ENCODE measurements around the gene KCNN1.

- no peak for TF ChIP-seq CTCF (IDR thresholded peaks at IDR 0.05 in 8 of 11, conservative IDR thresholded peaks at IDR 0.05 in 3 of 11)
- no peak for TF ChIP-seq POLR2A (IDR thresholded peaks at IDR 0.05)
These were observed 46.6 kb downstream of the KCNN1 start for GRCh38 chr19:18013210-18014111.

Measured in spleen (tissue), 7 donors.